Measurements from ENCODE around the gene RHOBTB3. TPM values are rescaled to one million over a fixed set of nuclear protein-coding genes. Genes with fewer than 3 reads are reported as not detected.
"Not testable (repeated sequence)": the region's sequence is repeated elsewhere in the genome, so short reads cannot be mapped to it uniquely, and the experiment has no call there.

Gene RHOBTB3
- total and polyA plus RNA-seq, 9 donors = 52.8 to 221 (median 180) TPM

GRCh38 chr5:95812074-95812471 lies 80.9 kb downstream of the RHOBTB3 start:
- no peaks in the 10 kb centered on the region for H3K36me3 ChIP-seq
- DNase-seq = no peak
- peaks cover 6% of the 10 kb centered on the region for H3K4me1 ChIP-seq (ENCODE audit: insufficient read depth)
- H3K27ac ChIP-seq = no peak overlapping the region
- 43 to 65% (median 56%) methylated on average over 6 of the region's 6 CpGs for WGBS, 3 donors
- TF ChIP-seq POLR2A (IDR thresholded peaks at IDR 0.05) = no peak
- no peak for TF ChIP-seq EP300 (IDR thresholded peaks at IDR 0.05)
- no peak for TF ChIP-seq CTCF (IDR thresholded peaks at IDR 0.05)
- H3K9me3 ChIP-seq = no peaks in the 10 kb centered on the region
- H3K4me3 ChIP-seq = no peak overlapping the region
- intact Hi-C loops (cut with DNase I) = no loop called here
- no peaks in the 10 kb centered on the region for H3K27me3 ChIP-seq

GRCh38 chr5:95813035-95813434 lies 81.9 kb downstream of the RHOBTB3 start:
- 88 to 92% (median 91%) methylated on average over 8 of the region's 8 CpGs for WGBS, 3 donors
- not testable (repeated sequence) for H3K4me1 ChIP-seq (ENCODE audit: insufficient read depth)

GRCh38 chr5:95815155-95815729 lies 84.1 kb downstream of the RHOBTB3 start:
- Histone ChIP-seq H3K27ac (no peak overlapping the region), H3K4me3 (no peak overlapping the region), H3K27me3 (no peaks in the 10 kb centered on the region), H3K4me1 (ENCODE audit: insufficient read depth) (no peaks in the 10 kb centered on the region), H3K9me3 (no peaks in the 10 kb centered on the region), H3K36me3 (no peaks in the 10 kb centered on the region)
- DNase-seq = no peak
- TF ChIP-seq POLR2A (IDR thresholded peaks at IDR 0.05) (no peak), EP300 (IDR thresholded peaks at IDR 0.05) (no peak), CTCF (IDR thresholded peaks at IDR 0.05) (no peak)
- 88 to 94% (median 91%) methylated on average over 4 of the region's 4 CpGs for WGBS, 3 donors
- intact Hi-C loops (cut with DNase I) = no loop called here

More at GRCh38 chr5:95813035-95813434, 81.9 kb downstream of the RHOBTB3 start:
- H3K27me3 ChIP-seq; H3K36me3 ChIP-seq; H3K4me3 ChIP-seq; DNase-seq; H3K27ac ChIP-seq; intact Hi-C loops (cut with DNase I); H3K9me3 ChIP-seq: not testable (repeated sequence)

GRCh38 chr5:95816341-95816740 lies 85.2 kb downstream of the RHOBTB3 start:
- 93 to 97% (median 94%) methylated on average over 8 of the region's 8 CpGs for WGBS, 3 donors
- intact Hi-C loops (cut with DNase I) = no loop called here
- DNase-seq = no peak
- H3K9me3 ChIP-seq = no peaks in the 10 kb centered on the region
- no peaks in the 10 kb centered on the region for H3K36me3 ChIP-seq
- peaks cover 2% of the 10 kb centered on the region for H3K4me1 ChIP-seq (ENCODE audit: insufficient read depth)
- no peaks in the 10 kb centered on the region for H3K27me3 ChIP-seq
- H3K27ac ChIP-seq = no peak overlapping the region
- TF ChIP-seq POLR2A (IDR thresholded peaks at IDR 0.05) (no peak), CTCF (IDR thresholded peaks at IDR 0.05) (no peak)
- H3K4me3 ChIP-seq = no peak overlapping the region

GRCh38 chr5:95816776-95817175 lies 85.6 kb downstream of the RHOBTB3 start:
- H3K36me3 ChIP-seq = no peaks in the 10 kb centered on the region
- H3K9me3 ChIP-seq = no peaks in the 10 kb centered on the region
- H3K27me3 ChIP-seq = no peaks in the 10 kb centered on the region
- no peak for TF ChIP-seq POLR2A (IDR thresholded peaks at IDR 0.05)
- TF ChIP-seq EP300 (IDR thresholded peaks at IDR 0.05) = no peak
- no peak for TF ChIP-seq CTCF (IDR thresholded peaks at IDR 0.05)
- intact Hi-C loops (cut with DNase I) = no loop called here
- WGBS, 3 donors = 75 to 79% (median 77%) methylated on average over 4 of the region's 4 CpGs
- H3K4me1 ChIP-seq (ENCODE audit: insufficient read depth) = peaks cover 4% of the 10 kb centered on the region
- no peak overlapping the region for H3K27ac ChIP-seq
- DNase-seq = no peak
- H3K4me3 ChIP-seq = no peak overlapping the region
